RWPE2 (cell line): ENCODE data around the gene PPP2R5C.

Experiments
- ATAC-seq: fragments of 200-7000 bp; cut with Tn5 transposase; 3 replicates; pipeline ENCODE4 v1.9.1; 2021; ENCODE audit warnings: low read depth
- DNase-seq: peaks from one replicate; pipeline ENCODE4 v3.0.0-alpha.2; 2020; ENCODE audit warnings: low spot score
- H3K27ac ChIP-seq: fragments of 450-650 bp; 2 replicates; pipeline ENCODE4 v1.5.1; 2017; ENCODE audit warnings: mild to moderate bottlenecking; ENCODE audit not compliant: poor library complexity, severe bottlenecking
- H3K27me3 ChIP-seq: fragments of 250-450 bp; sonication (Bioruptor Pico); 2 replicates; pipeline ENCODE4 v1.5.1; 2021; ENCODE audit warnings: mild to moderate bottlenecking, moderate library complexity; ENCODE audit not compliant: insufficient read depth, poor library complexity, severe bottlenecking
- H3K36me3 ChIP-seq: fragments of 250-450 bp; sonication (Bioruptor Pico); 2 replicates; pipeline ENCODE4 v1.5.1; 2020; ENCODE audit warnings: low read depth, mild to moderate bottlenecking, moderate library complexity
- H3K4me1 ChIP-seq: fragments of 250-450 bp; sonication (Bioruptor Pico); 2 replicates; pipeline ENCODE4 v1.5.1; 2021; ENCODE audit warnings: mild to moderate bottlenecking, moderate library complexity; ENCODE audit not compliant: insufficient read depth, poor library complexity, severe bottlenecking
- H3K4me3 ChIP-seq: fragments of 250-450 bp; sonication (Bioruptor Pico); 2 replicates; pipeline ENCODE4 v1.5.1; 2021; ENCODE audit warnings: mild to moderate bottlenecking, moderate library complexity; ENCODE audit not compliant: severe bottlenecking
- H3K9me3 ChIP-seq: fragments of 250-450 bp; sonication (Bioruptor Pico); 2 replicates; pipeline ENCODE4 v1.5.1; 2021; ENCODE audit warnings: mild to moderate bottlenecking, moderate library complexity; ENCODE audit not compliant: severe bottlenecking
- TF ChIP-seq, protein P1 (sequence below): fragments of 450-650 bp; IDR thresholded peaks from one replicate; pipeline ENCODE4 v1.5.1; 2017; ENCODE audit warnings: mild to moderate bottlenecking, moderate library complexity; ENCODE audit not compliant: poor library complexity, severe bottlenecking

Gene PPP2R5C

DNA sequence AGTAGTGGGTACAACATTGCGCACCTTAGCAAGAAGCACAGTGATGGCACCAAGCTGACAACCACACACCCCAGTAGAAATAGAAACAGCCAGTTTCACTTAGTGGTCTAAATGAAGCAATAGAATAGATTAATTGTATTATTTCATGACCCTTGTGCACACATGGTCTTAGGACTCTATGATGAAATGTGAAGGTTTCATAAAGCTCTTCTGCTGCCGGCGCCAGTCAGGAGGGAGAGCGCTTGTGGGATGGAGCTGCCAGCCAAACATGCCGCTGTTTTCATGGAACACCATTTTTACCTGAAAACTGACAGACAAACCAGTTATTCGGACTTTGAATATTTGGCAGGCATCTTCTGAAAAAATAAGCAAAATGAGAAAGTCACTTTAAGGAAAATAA lies 100.0 kb downstream of the PPP2R5C start:
- Histone ChIP-seq H3K27me3 (no peaks in the 10 kb centered on the region), H3K4me1 (no peaks in the 10 kb centered on the region), H3K4me3 (no peak overlapping the region), H3K27ac (no peak overlapping the region), H3K9me3 (no peaks in the 10 kb centered on the region), H3K36me3 (peaks cover 38% of the 10 kb centered on the region)
- TF ChIP-seq, protein P1, sequence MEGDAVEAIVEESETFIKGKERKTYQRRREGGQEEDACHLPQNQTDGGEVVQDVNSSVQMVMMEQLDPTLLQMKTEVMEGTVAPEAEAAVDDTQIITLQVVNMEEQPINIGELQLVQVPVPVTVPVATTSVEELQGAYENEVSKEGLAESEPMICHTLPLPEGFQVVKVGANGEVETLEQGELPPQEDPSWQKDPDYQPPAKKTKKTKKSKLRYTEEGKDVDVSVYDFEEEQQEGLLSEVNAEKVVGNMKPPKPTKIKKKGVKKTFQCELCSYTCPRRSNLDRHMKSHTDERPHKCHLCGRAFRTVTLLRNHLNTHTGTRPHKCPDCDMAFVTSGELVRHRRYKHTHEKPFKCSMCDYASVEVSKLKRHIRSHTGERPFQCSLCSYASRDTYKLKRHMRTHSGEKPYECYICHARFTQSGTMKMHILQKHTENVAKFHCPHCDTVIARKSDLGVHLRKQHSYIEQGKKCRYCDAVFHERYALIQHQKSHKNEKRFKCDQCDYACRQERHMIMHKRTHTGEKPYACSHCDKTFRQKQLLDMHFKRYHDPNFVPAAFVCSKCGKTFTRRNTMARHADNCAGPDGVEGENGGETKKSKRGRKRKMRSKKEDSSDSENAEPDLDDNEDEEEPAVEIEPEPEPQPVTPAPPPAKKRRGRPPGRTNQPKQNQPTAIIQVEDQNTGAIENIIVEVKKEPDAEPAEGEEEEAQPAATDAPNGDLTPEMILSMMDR = no peak
- ATAC-seq = no peak
- DNase-seq = no peak

- DNase-seq (no peak), ATAC-seq (no peak)
- H3K4me1 ChIP-seq = no peaks in the 10 kb centered on the region
- H3K36me3 ChIP-seq = peaks cover 31% of the 10 kb centered on the region
- H3K27ac ChIP-seq = no peak overlapping the region
- no peak overlapping the region for H3K4me3 ChIP-seq
- TF ChIP-seq, protein P1 = no peak
- H3K27me3 ChIP-seq = no peaks in the 10 kb centered on the region
- no peaks in the 10 kb centered on the region for H3K9me3 ChIP-seq
Measured at GRCh38 chr14:101862177-101862576, 100.7 kb downstream of the PPP2R5C start.

DNA sequence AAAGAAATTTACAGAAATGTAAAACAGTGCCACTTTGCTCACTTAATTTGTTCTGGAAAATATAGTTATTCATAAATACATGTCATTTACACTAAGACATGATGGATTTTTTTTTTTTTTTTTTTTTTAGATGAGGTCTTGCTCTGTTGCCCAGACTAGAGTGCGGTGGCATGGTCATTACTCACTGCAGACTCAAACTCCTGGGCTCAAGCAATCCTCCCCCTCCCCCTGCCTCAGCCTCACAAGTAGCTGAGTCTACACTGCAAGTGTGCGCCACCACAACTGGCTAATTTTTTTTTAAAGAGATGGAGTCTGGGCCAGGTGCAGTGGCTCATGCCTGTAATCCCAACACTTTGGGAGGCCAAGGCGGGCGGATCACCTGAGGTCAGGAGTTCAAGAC lies 101.2 kb downstream of the PPP2R5C start:
- ATAC-seq = no peak
- Histone ChIP-seq H3K27me3 (no peaks in the 10 kb centered on the region), H3K9me3 (no peaks in the 10 kb centered on the region), H3K4me1 (no peaks in the 10 kb centered on the region), H3K36me3 (peaks cover 25% of the 10 kb centered on the region), H3K27ac (no peak overlapping the region), H3K4me3 (no peak overlapping the region)
- no peak for DNase-seq
- TF ChIP-seq, protein P1 = no peak

- H3K9me3 ChIP-seq = no peaks in the 10 kb centered on the region
- no peak for DNase-seq
- no peak overlapping the region for H3K4me3 ChIP-seq
- peaks cover 16% of the 10 kb centered on the region for H3K36me3 ChIP-seq
- no peak overlapping the region for H3K27ac ChIP-seq
- no peaks in the 10 kb centered on the region for H3K27me3 ChIP-seq
- ATAC-seq = no peak
- TF ChIP-seq, protein P1 = no peak
- H3K4me1 ChIP-seq = no peaks in the 10 kb centered on the region
Measured at GRCh38 chr14:101865288-101865687, 103.8 kb downstream of the PPP2R5C start.

DNA sequence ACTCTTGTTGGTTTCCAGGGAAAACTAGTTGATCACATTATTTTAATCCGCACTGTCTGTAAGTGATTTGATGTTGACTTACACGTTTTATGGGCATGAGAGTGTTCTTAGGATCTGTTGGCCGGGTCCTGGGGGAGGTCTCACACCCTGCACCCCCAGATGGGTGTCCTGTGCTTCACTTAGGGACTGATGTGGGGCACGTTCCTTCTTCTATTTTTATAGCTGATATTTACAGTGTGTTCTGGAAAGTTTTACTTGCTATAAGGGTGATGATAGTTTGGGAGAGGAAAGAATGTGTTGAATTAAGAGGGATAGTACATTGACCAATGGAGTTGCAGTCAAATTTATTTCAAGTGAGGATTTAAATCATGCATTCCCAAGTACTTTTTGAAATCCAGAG lies 106.3 kb downstream of the PPP2R5C start:
- no peak overlapping the region for H3K27ac ChIP-seq
- peaks cover 7% of the 10 kb centered on the region; the same call in 1 of the 2 replicates for H3K36me3 ChIP-seq
- H3K27me3 ChIP-seq = no peaks in the 10 kb centered on the region
- no peak for ATAC-seq
- no peaks in the 10 kb centered on the region for H3K4me1 ChIP-seq
- TF ChIP-seq, protein P1 = no peak
- H3K4me3 ChIP-seq = no peak overlapping the region
- DNase-seq = no peak
- H3K9me3 ChIP-seq = no peaks in the 10 kb centered on the region
